GM12878 (cell line): ENCODE data around the gene RNF181. TPM values are rescaled to one million over a fixed set of nuclear protein-coding genes. Genes with fewer than 3 reads are reported as not detected.

ENCODE experiments used
- ATF7 ChIP-seq: fragments of 450-650 bp; IDR thresholded peaks from 2 replicates; pipeline ENCODE4 v1.6.1; 2016; ENCODE audit warnings: low read depth, mild to moderate bottlenecking
- BCL11A ChIP-seq: IDR thresholded peaks from 2 replicates; pipeline ENCODE4 v1.6.1; 2011; ENCODE audit warnings: low read depth, low read length
- CHD2 ChIP-seq: IDR thresholded peaks from 2 replicates; pipeline ENCODE4 v1.6.1; 2011; ENCODE audit warnings: low read depth, low read length, improper control_type of control experiment, borderline replicate concordance
- HDAC2 ChIP-seq: fragments of 200-600 bp; sonication (generic); IDR thresholded peaks from 2 replicates; pipeline ENCODE4 v1.6.1; 2017
- IKZF1 ChIP-seq: fragments of 450-650 bp; conservative IDR thresholded peaks from 2 replicates; pipeline ENCODE4 v1.6.1; 2017; ENCODE audit warnings: antibody characterized with exemption, mild to moderate bottlenecking
- IKZF2 ChIP-seq, 2 experiments: fragments of 450-650 bp; IDR thresholded peaks; 2 replicates each; pipeline ENCODE4 v1.6.1; 2017; ENCODE audit warnings: mild to moderate bottlenecking in 2 of 2, moderate library complexity in 2 of 2
- KDM1A ChIP-seq: fragments of 200-600 bp; sonication (generic); IDR thresholded peaks from 2 replicates; pipeline ENCODE4 v1.6.1; 2016; ENCODE audit warnings: borderline replicate concordance
- NRF1 ChIP-seq: conservative IDR thresholded peaks from 2 replicates; pipeline ENCODE4 v1.6.1; 2011; ENCODE audit warnings: mild to moderate bottlenecking, low read depth, low read length, improper control_type of control experiment
- POU2F2 ChIP-seq: IDR thresholded peaks from 3 replicates; pipeline ENCODE4 v1.6.1; 2011; ENCODE audit warnings: low read depth, mild to moderate bottlenecking, low read length, borderline replicate concordance
- RB1 ChIP-seq: fragments of 450-650 bp; formaldehyde crosslinking; IDR thresholded peaks from 2 replicates; pipeline ENCODE4 v1.6.1; 2017; ENCODE audit warnings: mild to moderate bottlenecking, borderline replicate concordance
- SP1 ChIP-seq: IDR thresholded peaks from one replicate; pipeline ENCODE4 v1.6.1; 2011; ENCODE audit warnings: low read depth, low read length
- SPI1 ChIP-seq: IDR thresholded peaks from 2 replicates; pipeline ENCODE4 v1.6.1; 2011; ENCODE audit warnings: low read depth, mild to moderate bottlenecking, low read length, moderate library complexity, borderline replicate concordance; ENCODE audit not compliant: insufficient read depth
- SUZ12 ChIP-seq: fragments of 200-600 bp; sonication (generic); IDR thresholded peaks from one replicate; pipeline ENCODE4 v1.6.1; 2018; ENCODE audit warnings: antibody characterized with exemption, mild to moderate bottlenecking; ENCODE audit not compliant: unreplicated experiment
- TCF7 ChIP-seq: IDR thresholded peaks from 2 replicates; pipeline ENCODE4 v1.6.1; 2014; ENCODE audit warnings: antibody characterized with exemption, borderline replicate concordance
- WRNIP1 ChIP-seq: IDR thresholded peaks from 2 replicates; pipeline ENCODE4 v1.6.1; 2011; ENCODE audit warnings: low read depth, low read length, improper control_type of control experiment, borderline replicate concordance
- ZNF384 ChIP-seq: IDR thresholded peaks from 2 replicates; pipeline ENCODE4 v1.6.1; 2012; ENCODE audit warnings: low read depth, mild to moderate bottlenecking, low read length, improper control_type of control experiment, borderline replicate concordance
- polyA plus RNA-seq, 11 experiments: library from polyadenylated mRNA; depleted of rRNA in 4 of 11; unstranded in 6 of 11; stranded (reverse) in 5 of 11; fragments of >200 nt; fragmentation: Nextera tagmentation in 4 of 11; fragmentation: Illumina TruSeq in 1 of 11; extraction: Ambion mirVana in 4 of 11; extraction: Trizol in 1 of 11; gene quantifications; 1 replicate in 1 of 11; 2 replicates in 10 of 11; pipeline versions ENCODE4 v1.2.1 to v1.2.3, GENCODE V29; 2011 to 2016; ENCODE audit warnings: inconsistent platforms in 2 of 11, missing spikeins in 2 of 11, low read depth in 1 of 11
- total RNA-seq, 4 experiments: library from RNA; depleted of rRNA in 3 of 4; stranded (reverse); fragments of >200 nt in 3 of 4; fragmentation: Illumina TruSeq in 1 of 4; extraction: Trizol in 1 of 4; gene quantifications; 2 replicates each; pipeline versions ENCODE4 v1.2.1 to v1.2.3, GENCODE V29; 2013 to 2021
- TF ChIP-seq, protein P1 (sequence below), 3 experiments: IDR thresholded peaks in 2 of 3; conservative IDR thresholded peaks in 1 of 3; 2 replicates each; pipeline ENCODE4 v1.5.1; 2011; ENCODE audit warnings: low read depth in 3 of 3, low read length in 3 of 3, mild to moderate bottlenecking in 3 of 3, control low read depth in 2 of 3, moderate library complexity in 2 of 3, inconsistent platforms in 1 of 3, mixed read lengths in 1 of 3; ENCODE audit not compliant: control insufficient read depth in 2 of 3, insufficient read depth in 1 of 3; ENCODE audit errors: extremely low read depth in 1 of 3
- TF ChIP-seq, protein P2 (sequence below): fragments of 150-350 bp; IDR thresholded peaks from 2 replicates; pipeline ENCODE4 v1.6.1; 2014; ENCODE audit warnings: mild to moderate bottlenecking, low read depth, low read length
- TF ChIP-seq, protein P3 (sequence below): IDR thresholded peaks from 2 replicates; pipeline ENCODE4 v1.6.1; 2012; ENCODE audit warnings: low read depth, low read length, improper control_type of control experiment
- TF ChIP-seq, protein P4 (sequence below): IDR thresholded peaks from 2 replicates; pipeline ENCODE4 v1.6.1; 2011; ENCODE audit warnings: low read depth, low read length, improper control_type of control experiment, borderline replicate concordance
- TF ChIP-seq, protein P5 (sequence below): fragments of 450-650 bp; formaldehyde crosslinking; IDR thresholded peaks from 2 replicates; pipeline ENCODE4 v1.4.0; 2020; ENCODE audit warnings: mild to moderate bottlenecking, moderate library complexity

RNF181 gene
- total and polyA plus RNA-seq, 10 of the 15 experiments (the other 5 are each of a cell fraction or from before 2014, with no cell fraction given), result 101 to 409 (median 213) TPM

DNA sequence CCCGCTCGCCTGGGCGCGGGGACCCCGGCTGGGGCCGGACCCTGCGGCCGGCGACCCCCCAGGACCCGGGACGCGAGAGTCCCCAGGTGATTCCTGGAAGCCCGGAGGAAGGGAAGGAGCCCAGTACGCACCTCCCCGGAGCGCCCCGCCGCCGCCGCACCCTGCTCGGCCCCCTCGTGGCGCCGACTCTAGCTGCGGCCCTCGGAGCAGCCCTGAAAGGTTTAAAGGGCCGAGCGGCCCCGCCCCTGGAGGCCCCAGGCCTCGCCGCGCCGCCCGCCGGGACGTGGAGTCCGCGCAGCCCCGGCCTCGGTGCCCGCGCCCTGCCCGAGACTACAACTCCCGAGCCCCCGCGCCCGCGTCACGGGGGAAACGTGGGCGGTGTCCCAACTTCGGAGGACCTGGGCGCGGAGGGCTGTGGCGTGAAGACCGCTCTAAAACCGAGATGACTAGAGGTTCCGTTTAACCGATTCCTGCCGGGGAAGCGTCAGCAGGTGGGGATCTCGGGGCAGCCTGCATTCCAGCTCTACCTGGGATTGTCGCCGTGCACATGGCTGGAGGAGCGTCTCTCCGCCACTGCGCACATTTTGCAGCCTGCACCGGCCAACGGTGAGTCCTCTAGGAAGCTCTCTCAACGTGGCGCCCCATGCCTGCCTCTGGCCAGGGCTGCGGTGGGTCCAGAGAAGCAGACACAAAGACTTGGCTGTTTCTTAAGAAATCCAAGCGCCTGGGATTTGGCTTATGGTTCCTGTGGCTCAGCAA is 7.1 kb downstream of the RNF181 start, which contains the start of gene TMEM150A (continued):
- TF ChIP-seq, protein P1, sequence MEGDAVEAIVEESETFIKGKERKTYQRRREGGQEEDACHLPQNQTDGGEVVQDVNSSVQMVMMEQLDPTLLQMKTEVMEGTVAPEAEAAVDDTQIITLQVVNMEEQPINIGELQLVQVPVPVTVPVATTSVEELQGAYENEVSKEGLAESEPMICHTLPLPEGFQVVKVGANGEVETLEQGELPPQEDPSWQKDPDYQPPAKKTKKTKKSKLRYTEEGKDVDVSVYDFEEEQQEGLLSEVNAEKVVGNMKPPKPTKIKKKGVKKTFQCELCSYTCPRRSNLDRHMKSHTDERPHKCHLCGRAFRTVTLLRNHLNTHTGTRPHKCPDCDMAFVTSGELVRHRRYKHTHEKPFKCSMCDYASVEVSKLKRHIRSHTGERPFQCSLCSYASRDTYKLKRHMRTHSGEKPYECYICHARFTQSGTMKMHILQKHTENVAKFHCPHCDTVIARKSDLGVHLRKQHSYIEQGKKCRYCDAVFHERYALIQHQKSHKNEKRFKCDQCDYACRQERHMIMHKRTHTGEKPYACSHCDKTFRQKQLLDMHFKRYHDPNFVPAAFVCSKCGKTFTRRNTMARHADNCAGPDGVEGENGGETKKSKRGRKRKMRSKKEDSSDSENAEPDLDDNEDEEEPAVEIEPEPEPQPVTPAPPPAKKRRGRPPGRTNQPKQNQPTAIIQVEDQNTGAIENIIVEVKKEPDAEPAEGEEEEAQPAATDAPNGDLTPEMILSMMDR (IDR thresholded peaks at IDR 0.05 in 2 of 3, conservative IDR thresholded peaks at IDR 0.05 in 1 of 3; ENCODE audit: control insufficient read depth in 2 of 3, extremely low read depth in 1 of 3, insufficient read depth in 1 of 3, low read depth in 3 of 3, low read length in 3 of 3), result peak; percentile 21 to 33 (median 27); a peak in 5 of 6 replicates
- TF ChIP-seq TCF7 (no peak), IKZF2 (IDR thresholded peaks at IDR 0.05) (no peak), SPI1 (no peak), CHD2 (peak; percentile 28; the same call in 1 of the 2 replicates), SP1 (peak; percentile 34), ATF7 (no peak), POU2F2 (no peak), SUZ12 (no peak), RB1 (no peak), NRF1 (no peak), KDM1A (no peak), BCL11A (no peak), WRNIP1 (no peak), ZNF384 (no peak), IKZF1 (peak; percentile 95), HDAC2 (no peak)
- TF ChIP-seq, protein P2, sequence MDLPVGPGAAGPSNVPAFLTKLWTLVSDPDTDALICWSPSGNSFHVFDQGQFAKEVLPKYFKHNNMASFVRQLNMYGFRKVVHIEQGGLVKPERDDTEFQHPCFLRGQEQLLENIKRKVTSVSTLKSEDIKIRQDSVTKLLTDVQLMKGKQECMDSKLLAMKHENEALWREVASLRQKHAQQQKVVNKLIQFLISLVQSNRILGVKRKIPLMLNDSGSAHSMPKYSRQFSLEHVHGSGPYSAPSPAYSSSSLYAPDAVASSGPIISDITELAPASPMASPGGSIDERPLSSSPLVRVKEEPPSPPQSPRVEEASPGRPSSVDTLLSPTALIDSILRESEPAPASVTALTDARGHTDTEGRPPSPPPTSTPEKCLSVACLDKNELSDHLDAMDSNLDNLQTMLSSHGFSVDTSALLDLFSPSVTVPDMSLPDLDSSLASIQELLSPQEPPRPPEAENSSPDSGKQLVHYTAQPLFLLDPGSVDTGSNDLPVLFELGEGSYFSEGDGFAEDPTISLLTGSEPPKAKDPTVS, result no peak
- TF ChIP-seq, protein P3, sequence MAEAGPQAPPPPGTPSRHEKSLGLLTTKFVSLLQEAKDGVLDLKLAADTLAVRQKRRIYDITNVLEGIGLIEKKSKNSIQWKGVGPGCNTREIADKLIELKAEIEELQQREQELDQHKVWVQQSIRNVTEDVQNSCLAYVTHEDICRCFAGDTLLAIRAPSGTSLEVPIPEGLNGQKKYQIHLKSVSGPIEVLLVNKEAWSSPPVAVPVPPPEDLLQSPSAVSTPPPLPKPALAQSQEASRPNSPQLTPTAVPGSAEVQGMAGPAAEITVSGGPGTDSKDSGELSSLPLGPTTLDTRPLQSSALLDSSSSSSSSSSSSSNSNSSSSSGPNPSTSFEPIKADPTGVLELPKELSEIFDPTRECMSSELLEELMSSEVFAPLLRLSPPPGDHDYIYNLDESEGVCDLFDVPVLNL, result peak; percentile 54
- TF ChIP-seq, protein P4, sequence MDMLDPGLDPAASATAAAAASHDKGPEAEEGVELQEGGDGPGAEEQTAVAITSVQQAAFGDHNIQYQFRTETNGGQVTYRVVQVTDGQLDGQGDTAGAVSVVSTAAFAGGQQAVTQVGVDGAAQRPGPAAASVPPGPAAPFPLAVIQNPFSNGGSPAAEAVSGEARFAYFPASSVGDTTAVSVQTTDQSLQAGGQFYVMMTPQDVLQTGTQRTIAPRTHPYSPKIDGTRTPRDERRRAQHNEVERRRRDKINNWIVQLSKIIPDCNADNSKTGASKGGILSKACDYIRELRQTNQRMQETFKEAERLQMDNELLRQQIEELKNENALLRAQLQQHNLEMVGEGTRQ, result no peak; the same call in 1 of the 2 replicates
- TF ChIP-seq, protein P5, sequence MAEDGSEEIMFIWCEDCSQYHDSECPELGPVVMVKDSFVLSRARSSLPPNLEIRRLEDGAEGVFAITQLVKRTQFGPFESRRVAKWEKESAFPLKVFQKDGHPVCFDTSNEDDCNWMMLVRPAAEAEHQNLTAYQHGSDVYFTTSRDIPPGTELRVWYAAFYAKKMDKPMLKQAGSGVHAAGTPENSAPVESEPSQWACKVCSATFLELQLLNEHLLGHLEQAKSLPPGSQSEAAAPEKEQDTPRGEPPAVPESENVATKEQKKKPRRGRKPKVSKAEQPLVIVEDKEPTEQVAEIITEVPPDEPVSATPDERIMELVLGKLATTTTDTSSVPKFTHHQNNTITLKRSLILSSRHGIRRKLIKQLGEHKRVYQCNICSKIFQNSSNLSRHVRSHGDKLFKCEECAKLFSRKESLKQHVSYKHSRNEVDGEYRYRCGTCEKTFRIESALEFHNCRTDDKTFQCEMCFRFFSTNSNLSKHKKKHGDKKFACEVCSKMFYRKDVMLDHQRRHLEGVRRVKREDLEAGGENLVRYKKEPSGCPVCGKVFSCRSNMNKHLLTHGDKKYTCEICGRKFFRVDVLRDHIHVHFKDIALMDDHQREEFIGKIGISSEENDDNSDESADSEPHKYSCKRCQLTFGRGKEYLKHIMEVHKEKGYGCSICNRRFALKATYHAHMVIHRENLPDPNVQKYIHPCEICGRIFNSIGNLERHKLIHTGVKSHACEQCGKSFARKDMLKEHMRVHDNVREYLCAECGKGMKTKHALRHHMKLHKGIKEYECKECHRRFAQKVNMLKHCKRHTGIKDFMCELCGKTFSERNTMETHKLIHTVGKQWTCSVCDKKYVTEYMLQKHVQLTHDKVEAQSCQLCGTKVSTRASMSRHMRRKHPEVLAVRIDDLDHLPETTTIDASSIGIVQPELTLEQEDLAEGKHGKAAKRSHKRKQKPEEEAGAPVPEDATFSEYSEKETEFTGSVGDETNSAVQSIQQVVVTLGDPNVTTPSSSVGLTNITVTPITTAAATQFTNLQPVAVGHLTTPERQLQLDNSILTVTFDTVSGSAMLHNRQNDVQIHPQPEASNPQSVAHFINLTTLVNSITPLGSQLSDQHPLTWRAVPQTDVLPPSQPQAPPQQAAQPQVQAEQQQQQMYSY, result no peak
